Erythroblast (primary cell): ENCODE measurements around the gene PRRG1.

ENCODE experiments used
- GATA1 ChIP-seq: IDR thresholded peaks from 2 replicates; pipeline ENCODE4 v1.6.1; 2011; ENCODE audit warnings: low read depth, mild to moderate bottlenecking, control low read depth, low read length, moderate library complexity
- POLR2A ChIP-seq: IDR thresholded peaks from 2 replicates; pipeline ENCODE4 v1.6.1; 2011; ENCODE audit warnings: mild to moderate bottlenecking, low read length

DNA sequence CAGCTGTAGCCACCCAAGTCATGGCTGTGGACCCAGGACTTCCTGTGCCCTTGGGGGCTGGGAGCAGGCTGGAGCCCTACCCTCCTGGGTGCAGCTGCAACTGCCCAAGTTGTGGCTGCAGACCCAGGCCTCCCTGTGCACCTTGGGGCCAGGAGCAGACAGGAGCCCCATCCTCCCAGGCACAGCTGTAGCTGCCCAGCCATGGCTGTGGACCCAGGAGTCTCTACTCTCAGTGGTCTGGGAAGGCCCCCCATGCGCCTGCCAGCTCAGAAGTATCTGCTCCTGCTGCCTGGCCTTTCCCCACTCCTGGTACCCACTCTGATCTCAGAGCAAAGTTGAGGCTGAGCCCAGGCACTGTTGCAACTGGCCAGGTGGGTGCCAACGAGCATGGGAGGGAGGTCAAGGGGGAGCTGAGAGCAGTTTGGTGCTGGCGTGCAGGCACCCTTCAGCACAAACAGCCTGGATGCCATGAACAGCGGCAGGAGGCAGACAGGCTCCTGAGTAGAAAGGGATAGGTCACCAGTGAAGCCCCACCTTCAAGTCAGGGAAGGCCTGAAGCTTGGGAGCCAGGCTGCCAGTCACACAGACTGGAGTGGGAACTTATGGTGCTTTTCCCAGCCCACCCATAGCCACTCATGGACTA, 21.5 kb downstream of the PRRG1 start:
- TF ChIP-seq POLR2A (no peak), GATA1 (no peak)
